ENCODE measurements around the gene ELF4. TPM values are rescaled to one million over a fixed set of nuclear protein-coding genes. Genes with fewer than 3 reads are reported as not detected.

The ELF4 gene
- total and polyA plus RNA-seq, 2 donors (not counting 1 experiment from before 2014, with no cell fraction given), result 9.9 to 13.7 TPM

DNA sequence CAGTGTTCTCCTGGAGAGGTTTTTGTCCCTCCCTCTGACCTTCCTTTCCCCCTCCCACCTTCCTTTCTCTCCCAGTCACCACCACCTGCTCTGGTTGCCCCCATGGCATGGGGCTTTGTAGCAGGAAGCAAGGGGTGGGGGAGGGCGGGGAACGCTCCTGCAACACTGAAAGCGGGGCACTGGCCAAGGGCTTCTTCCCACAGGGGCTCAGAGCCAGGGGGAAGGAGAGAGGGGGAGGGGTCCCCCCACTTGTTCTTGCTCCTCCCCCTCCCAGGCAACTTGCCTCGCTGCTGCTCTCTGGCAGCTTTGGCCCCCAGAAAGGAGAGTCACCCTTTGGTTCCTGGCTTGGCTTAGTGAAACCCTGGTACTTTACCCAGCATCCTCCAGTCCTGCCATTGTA, 79.5 kb downstream of the ELF4 start:
- Histone ChIP-seq H3K27ac (ENCODE audit: insufficient read depth, low read length) (no peak overlapping the region), H4K20me1 (ENCODE audit: control insufficient read depth, extremely low read depth, insufficient read depth, low read length) (no peaks in the 10 kb centered on the region), H3K36me3 (ENCODE audit: control insufficient read depth, insufficient read depth, low read length) (peaks cover 2% of the 10 kb centered on the region), H3K9ac (ENCODE audit: insufficient read depth, low read length) (no peak overlapping the region), H3K4me1 (ENCODE audit: control insufficient read depth, extremely low read depth, insufficient read depth, low read length) (no peaks in the 10 kb centered on the region), H3K79me2 (ENCODE audit: control insufficient read depth, insufficient read depth, low read length) (no peaks in the 10 kb centered on the region), H3K4me3 (replicated peaks in 1 of 4; ENCODE audit: control extremely low read depth in 1 of 4, insufficient read depth in 1 of 4, low read depth in 3 of 4, low read length in 4 of 4) (no peak overlapping the region), H3K4me2 (ENCODE audit: extremely low read depth, insufficient read depth, low read length) (no peak overlapping the region), H3K9me3 (ENCODE audit: control insufficient read depth, insufficient read depth, low read depth, low read length) (no peaks in the 10 kb centered on the region), H3K27me3 (ENCODE audit: control insufficient read depth, insufficient read depth, low read length) (no peaks in the 10 kb centered on the region), H2AFZ (ENCODE audit: low read length) (no peak overlapping the region)
- no peak for DNase-seq (ENCODE audit: low read depth in 2 of 2)
- TF ChIP-seq, protein P1, sequence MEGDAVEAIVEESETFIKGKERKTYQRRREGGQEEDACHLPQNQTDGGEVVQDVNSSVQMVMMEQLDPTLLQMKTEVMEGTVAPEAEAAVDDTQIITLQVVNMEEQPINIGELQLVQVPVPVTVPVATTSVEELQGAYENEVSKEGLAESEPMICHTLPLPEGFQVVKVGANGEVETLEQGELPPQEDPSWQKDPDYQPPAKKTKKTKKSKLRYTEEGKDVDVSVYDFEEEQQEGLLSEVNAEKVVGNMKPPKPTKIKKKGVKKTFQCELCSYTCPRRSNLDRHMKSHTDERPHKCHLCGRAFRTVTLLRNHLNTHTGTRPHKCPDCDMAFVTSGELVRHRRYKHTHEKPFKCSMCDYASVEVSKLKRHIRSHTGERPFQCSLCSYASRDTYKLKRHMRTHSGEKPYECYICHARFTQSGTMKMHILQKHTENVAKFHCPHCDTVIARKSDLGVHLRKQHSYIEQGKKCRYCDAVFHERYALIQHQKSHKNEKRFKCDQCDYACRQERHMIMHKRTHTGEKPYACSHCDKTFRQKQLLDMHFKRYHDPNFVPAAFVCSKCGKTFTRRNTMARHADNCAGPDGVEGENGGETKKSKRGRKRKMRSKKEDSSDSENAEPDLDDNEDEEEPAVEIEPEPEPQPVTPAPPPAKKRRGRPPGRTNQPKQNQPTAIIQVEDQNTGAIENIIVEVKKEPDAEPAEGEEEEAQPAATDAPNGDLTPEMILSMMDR (conservative IDR thresholded peaks at IDR 0.05 in 1 of 2, IDR thresholded peaks at IDR 0.05 in 1 of 2; ENCODE audit: low read depth in 1 of 2, low read length in 2 of 2), result no peak
- no peak for TF ChIP-seq EZH2 (IDR thresholded peaks at IDR 0.05; ENCODE audit: low read length, missing control alignments)

- TF ChIP-seq, protein P1 (conservative IDR thresholded peaks at IDR 0.05 in 1 of 2, IDR thresholded peaks at IDR 0.05 in 1 of 2; ENCODE audit: low read depth in 1 of 2, low read length in 2 of 2), result peak; percentile 25 to 67
- no peak for TF ChIP-seq EZH2 (IDR thresholded peaks at IDR 0.05; ENCODE audit: low read length, missing control alignments)
- H4K20me1 ChIP-seq (ENCODE audit: control insufficient read depth, extremely low read depth, insufficient read depth, low read length), result no peaks in the 10 kb centered on the region
- no peaks in the 10 kb centered on the region for H3K27me3 ChIP-seq (ENCODE audit: control insufficient read depth, insufficient read depth, low read length)
- peaks cover 3% of the 10 kb centered on the region for H3K36me3 ChIP-seq (ENCODE audit: control insufficient read depth, insufficient read depth, low read length)
- H3K4me1 ChIP-seq (ENCODE audit: control insufficient read depth, extremely low read depth, insufficient read depth, low read length), result no peaks in the 10 kb centered on the region
- H2AFZ ChIP-seq (ENCODE audit: low read length), result no peak overlapping the region
- DNase-seq (ENCODE audit: low read depth in 2 of 2), result peak; percentile 23 to 49
- H3K9ac ChIP-seq (ENCODE audit: insufficient read depth, low read length), result no peak overlapping the region
- no peak overlapping the region for H3K4me3 ChIP-seq (replicated peaks in 1 of 4; ENCODE audit: control extremely low read depth in 1 of 4, insufficient read depth in 1 of 4, low read depth in 3 of 4, low read length in 4 of 4)
- no peak overlapping the region for H3K27ac ChIP-seq (ENCODE audit: insufficient read depth, low read length)
- H3K79me2 ChIP-seq (ENCODE audit: control insufficient read depth, insufficient read depth, low read length), result no peaks in the 10 kb centered on the region
- H3K4me2 ChIP-seq (ENCODE audit: extremely low read depth, insufficient read depth, low read length), result no peak overlapping the region
- no peaks in the 10 kb centered on the region for H3K9me3 ChIP-seq (ENCODE audit: control insufficient read depth, insufficient read depth, low read depth, low read length)
Measured at GRCh38 chrX:130028196-130028595, 82.1 kb downstream of the ELF4 start.

DNA sequence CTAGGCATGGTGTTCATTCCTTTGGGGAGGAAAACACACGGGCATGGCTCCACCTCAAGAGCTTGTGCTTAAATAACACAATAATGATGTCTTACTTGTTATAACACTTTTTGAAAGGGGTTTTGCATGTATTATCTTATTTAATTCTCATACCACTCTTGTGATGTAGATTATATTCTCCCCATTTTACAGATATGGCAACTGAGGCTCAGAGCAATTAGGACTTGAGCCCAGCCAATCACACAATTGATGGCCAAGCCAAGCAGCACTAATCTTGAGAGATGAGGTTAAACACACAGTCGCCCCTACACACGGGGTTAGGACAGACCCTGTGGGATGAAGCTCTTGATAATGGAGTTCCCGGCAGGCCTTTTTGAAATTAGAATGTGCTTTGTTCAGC, 82.7 kb downstream of the ELF4 start:
- no peak for DNase-seq (ENCODE audit: low read depth in 2 of 2)

More for the DNA sequence above, 82.7 kb downstream of the ELF4 start:
- Histone ChIP-seq H3K9ac (ENCODE audit: insufficient read depth, low read length) (no peak overlapping the region), H3K36me3 (ENCODE audit: control insufficient read depth, insufficient read depth, low read length) (peaks cover 3% of the 10 kb centered on the region), H3K4me2 (ENCODE audit: extremely low read depth, insufficient read depth, low read length) (no peak overlapping the region), H3K27me3 (ENCODE audit: control insufficient read depth, insufficient read depth, low read length) (no peaks in the 10 kb centered on the region), H3K9me3 (ENCODE audit: control insufficient read depth, insufficient read depth, low read depth, low read length) (no peaks in the 10 kb centered on the region), H3K4me1 (ENCODE audit: control insufficient read depth, extremely low read depth, insufficient read depth, low read length) (no peaks in the 10 kb centered on the region), H2AFZ (ENCODE audit: low read length) (no peak overlapping the region), H3K4me3 (replicated peaks in 1 of 4; ENCODE audit: control extremely low read depth in 1 of 4, insufficient read depth in 1 of 4, low read depth in 3 of 4, low read length in 4 of 4) (no peak overlapping the region), H3K79me2 (ENCODE audit: control insufficient read depth, insufficient read depth, low read length) (no peaks in the 10 kb centered on the region), H4K20me1 (ENCODE audit: control insufficient read depth, extremely low read depth, insufficient read depth, low read length) (no peaks in the 10 kb centered on the region), H3K27ac (ENCODE audit: insufficient read depth, low read length) (no peak overlapping the region)
- no peak for TF ChIP-seq EZH2 (IDR thresholded peaks at IDR 0.05; ENCODE audit: low read length, missing control alignments)
- TF ChIP-seq, protein P1 (conservative IDR thresholded peaks at IDR 0.05 in 1 of 2, IDR thresholded peaks at IDR 0.05 in 1 of 2; ENCODE audit: low read depth in 1 of 2, low read length in 2 of 2), result no peak
